GM10248 (cell line): ENCODE measurements around the gene SRMS.
"Not testable (repeated sequence)": the region's sequence is repeated elsewhere in the genome, so short reads cannot be mapped to it uniquely, and the experiment has no call there.

ENCODE experiments used
- CTCF ChIA-PET: fragments of 300-600 bp; sonication (Branson Sonifier 250); formaldehyde crosslinking; extraction: SDS; loops from one replicate; lab custom pipeline; 2021; ENCODE audit warnings: antibody characterized with exemption; lab: Yijun Ruan, JAX
- POLR2A ChIA-PET: fragments of 350-650 bp; sonication (Branson Sonifier 250); formaldehyde crosslinking; extraction: SDS; loops from one replicate; lab custom pipeline; 2020; ENCODE audit warnings: antibody characterized with exemption; lab: Yijun Ruan, JAX
- DNase-seq: peaks from one replicate; pipeline ENCODE4 v3.0.0; 2012; ENCODE audit errors: extremely low spot score
- TF ChIP-seq, protein P1 (sequence below): IDR thresholded peaks from 2 replicates; pipeline ENCODE4 v1.5.1; 2012; ENCODE audit warnings: mild to moderate bottlenecking, low read depth; ENCODE audit errors: extremely low read depth, missing control alignments, control extremely low read depth

SRMS gene

GRCh38 chr20:63562461-63563224 lies 15.1 kb upstream of the SRMS start:
- POLR2A ChIA-PET: interaction anchor here (1.2 kb wide), 1 partner anchor 19 kb away, joined by 4 read pairs; no protein-coding TSS in a partner anchor
- TF ChIP-seq, protein P1, sequence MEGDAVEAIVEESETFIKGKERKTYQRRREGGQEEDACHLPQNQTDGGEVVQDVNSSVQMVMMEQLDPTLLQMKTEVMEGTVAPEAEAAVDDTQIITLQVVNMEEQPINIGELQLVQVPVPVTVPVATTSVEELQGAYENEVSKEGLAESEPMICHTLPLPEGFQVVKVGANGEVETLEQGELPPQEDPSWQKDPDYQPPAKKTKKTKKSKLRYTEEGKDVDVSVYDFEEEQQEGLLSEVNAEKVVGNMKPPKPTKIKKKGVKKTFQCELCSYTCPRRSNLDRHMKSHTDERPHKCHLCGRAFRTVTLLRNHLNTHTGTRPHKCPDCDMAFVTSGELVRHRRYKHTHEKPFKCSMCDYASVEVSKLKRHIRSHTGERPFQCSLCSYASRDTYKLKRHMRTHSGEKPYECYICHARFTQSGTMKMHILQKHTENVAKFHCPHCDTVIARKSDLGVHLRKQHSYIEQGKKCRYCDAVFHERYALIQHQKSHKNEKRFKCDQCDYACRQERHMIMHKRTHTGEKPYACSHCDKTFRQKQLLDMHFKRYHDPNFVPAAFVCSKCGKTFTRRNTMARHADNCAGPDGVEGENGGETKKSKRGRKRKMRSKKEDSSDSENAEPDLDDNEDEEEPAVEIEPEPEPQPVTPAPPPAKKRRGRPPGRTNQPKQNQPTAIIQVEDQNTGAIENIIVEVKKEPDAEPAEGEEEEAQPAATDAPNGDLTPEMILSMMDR: no peak
- CTCF ChIA-PET: interaction anchor here (3.9 kb wide), 1 partner anchor 25 kb away, joined by 15 read pairs; the partner anchor contains the start of gene PTK6
- no peak for DNase-seq

DNA sequence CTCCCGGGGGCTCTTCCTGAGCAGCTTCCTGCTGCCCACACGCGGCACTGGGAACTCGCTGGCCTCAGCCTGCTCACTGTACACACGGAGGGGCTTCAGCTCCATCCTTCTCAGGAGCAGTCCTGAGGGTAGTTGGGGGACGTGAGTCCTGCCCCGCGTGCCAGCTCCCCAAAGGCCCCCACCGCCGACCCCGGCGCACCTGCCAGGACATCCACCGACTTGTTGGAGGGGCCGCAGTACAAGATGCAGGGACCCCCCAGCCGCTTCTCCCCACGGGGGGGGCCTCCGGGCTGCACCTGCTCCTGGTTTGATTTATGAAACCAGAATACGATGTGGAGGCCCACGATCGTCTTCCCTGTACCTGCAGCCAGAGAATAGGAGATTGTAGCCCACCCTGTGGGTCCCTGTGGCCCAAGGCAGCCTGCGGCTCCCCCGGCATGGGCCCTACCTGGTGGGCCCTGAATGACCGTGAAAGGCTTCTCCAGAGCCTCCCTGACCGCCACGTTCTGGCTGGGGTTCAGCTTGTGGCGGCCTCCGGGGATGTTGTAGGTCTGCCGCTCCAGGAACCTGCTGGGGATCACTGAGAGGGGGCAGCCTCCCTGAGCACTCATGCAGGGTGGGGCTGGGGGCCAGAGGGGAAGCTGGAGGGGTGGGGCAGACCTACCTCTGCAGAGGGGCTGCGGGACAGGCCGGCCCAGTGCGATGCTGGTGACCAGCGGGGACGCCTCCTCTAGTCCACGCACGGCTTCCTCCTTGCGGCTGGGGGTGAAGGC lies 14.3 kb upstream of the SRMS start:
- TF ChIP-seq, protein P1: no peak
- CTCF ChIA-PET: interaction anchor here (0.9 to 3.9 kb wide), 2 partner anchors 24 to 478 kb away, joined by 3 to 15 read pairs; partner anchors contain the start of gene PTK6

DNA sequence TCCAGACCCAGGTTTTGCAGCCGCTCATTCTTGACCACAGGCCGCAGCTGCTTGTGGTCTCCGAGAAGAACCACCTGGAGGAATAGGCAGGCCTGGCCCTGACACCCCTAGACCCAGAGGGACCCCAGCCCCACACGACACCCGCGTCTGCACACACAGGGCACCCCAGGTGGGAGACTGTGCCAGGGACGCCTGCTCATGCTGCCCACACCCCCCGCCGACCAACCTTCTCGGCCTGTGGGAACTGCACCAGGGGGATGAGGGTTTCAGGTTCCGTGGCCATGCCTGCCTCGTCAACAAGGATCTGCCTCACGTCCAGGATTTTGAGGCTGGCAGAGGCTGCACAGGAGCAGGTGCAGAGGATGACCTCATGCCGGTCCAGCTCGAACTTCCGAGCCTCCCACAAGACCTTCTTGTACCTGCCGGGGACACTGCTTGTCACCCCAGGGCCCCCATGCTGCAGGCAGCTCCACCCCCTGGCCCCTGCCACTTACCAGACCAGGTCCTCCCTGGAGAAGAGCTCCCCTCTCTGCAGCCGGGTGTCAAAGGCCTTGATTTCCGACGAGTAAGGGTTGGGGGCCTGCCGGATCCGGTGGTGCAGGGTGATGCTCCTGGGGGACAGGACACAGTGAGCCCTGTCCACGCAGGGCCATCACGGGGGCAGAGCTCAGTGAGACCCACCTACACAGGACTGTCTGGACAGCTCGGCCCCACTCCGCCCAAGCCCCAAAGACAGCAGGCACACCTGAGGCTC lies 13.5 kb upstream of the SRMS start:
- ChIA-PET POLR2A (no interaction called here), CTCF (interaction anchor here (0.9 to 3.9 kb wide), 2 partner anchors 23 to 478 kb away, joined by 3 to 15 read pairs; partner anchors contain the start of gene PTK6)
- no peak for DNase-seq
- TF ChIP-seq, protein P1: no peak

More for the DNA sequence above, 14.3 kb upstream of the SRMS start:
- POLR2A ChIA-PET: interaction anchor here (1.2 kb wide), 1 partner anchor 20 kb away, joined by 4 read pairs; no protein-coding TSS in a partner anchor
- no peak for DNase-seq

DNA sequence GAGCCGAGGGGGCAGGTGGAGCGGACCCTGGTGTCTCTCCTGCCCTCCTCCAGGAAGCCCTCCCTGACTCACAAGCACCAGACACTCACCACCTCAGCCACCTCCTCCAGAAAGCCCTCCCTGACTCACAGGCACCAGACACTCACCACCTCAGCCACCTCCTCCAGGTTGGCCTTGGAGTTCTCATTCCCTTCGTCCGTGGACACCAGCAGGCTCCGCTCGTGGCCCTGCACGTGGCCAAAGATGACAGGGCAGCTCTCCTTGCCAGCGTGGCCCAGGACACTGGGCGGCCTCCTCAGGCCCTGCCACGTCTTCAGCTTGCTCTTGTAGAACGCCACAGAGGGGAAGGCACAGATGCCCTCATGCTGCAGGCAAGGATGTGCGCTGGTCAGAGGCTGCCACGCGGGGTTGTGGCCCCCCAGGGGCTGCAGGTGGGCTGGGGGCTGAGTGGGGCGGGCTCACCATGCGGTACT lies 12.8 kb upstream of the SRMS start:
- POLR2A ChIA-PET: interaction anchor here (0.5 kb wide), 1 partner anchor 14 kb away, joined by 4 read pairs; the partner anchor contains the start of gene HELZ2
- TF ChIP-seq, protein P1: no peak
- no peak for DNase-seq
- CTCF ChIA-PET: interaction anchor here (3.9 kb wide), 1 partner anchor 23 kb away, joined by 15 read pairs; the partner anchor contains the start of gene PTK6

GRCh38 chr20:63559485-63560332 lies 12.2 kb upstream of the SRMS start:
- POLR2A ChIA-PET: interaction anchor here (0.5 kb wide), 1 partner anchor 14 kb away, joined by 4 read pairs; the partner anchor contains the start of gene HELZ2
- CTCF ChIA-PET, DNase-seq: not testable (repeated sequence)
